ENCODE measurements around the gene CDH23.
A peak's percentile ranks its signal among the peaks of the same experiment; 100 is the strongest.

The CDH23 gene

DNA sequence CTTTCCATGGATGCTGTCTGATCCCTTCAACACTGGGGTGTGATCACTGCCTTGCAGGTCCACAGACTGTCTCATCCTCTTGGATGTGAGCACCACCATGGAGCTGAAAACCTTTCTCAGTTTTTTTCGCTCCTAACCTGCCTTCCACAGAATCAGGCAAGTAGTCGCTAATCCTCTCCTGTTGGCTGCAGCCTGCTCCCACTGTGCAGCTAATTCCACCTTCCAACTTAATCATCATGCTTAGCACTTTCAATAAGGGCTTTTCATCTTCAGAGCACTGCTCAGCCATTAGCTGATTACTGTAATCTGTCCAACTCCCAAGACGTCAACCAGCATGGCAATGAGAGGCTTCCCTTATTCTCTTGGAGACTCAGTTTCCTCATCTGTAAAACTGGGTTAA, 15.1 kb upstream of the CDH23 start:
- TF ChIP-seq, protein P1, sequence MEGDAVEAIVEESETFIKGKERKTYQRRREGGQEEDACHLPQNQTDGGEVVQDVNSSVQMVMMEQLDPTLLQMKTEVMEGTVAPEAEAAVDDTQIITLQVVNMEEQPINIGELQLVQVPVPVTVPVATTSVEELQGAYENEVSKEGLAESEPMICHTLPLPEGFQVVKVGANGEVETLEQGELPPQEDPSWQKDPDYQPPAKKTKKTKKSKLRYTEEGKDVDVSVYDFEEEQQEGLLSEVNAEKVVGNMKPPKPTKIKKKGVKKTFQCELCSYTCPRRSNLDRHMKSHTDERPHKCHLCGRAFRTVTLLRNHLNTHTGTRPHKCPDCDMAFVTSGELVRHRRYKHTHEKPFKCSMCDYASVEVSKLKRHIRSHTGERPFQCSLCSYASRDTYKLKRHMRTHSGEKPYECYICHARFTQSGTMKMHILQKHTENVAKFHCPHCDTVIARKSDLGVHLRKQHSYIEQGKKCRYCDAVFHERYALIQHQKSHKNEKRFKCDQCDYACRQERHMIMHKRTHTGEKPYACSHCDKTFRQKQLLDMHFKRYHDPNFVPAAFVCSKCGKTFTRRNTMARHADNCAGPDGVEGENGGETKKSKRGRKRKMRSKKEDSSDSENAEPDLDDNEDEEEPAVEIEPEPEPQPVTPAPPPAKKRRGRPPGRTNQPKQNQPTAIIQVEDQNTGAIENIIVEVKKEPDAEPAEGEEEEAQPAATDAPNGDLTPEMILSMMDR (IDR thresholded peaks at IDR 0.05), result no peak

DNA sequence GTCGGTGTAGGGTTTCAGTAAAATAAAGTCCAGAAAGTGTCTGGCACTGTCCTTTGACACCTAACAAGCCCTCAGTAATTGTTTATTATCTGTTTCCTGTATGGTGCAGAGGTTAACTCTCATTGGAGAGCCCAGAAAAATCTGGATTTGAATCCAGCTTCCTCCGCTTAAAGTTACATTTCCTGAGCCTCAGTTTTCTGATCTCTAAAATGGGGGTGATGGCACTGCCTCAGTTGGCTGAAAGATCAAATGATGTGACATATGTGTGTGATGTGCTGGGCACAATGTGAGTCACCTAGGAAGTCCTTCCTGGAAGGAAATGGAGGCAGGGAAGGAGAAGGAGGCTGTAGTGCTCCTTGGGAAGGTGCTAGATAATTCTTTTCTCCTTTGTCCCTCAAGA, 14.7 kb upstream of the CDH23 start:
- TF ChIP-seq, protein P1 (IDR thresholded peaks at IDR 0.05), result no peak

DNA sequence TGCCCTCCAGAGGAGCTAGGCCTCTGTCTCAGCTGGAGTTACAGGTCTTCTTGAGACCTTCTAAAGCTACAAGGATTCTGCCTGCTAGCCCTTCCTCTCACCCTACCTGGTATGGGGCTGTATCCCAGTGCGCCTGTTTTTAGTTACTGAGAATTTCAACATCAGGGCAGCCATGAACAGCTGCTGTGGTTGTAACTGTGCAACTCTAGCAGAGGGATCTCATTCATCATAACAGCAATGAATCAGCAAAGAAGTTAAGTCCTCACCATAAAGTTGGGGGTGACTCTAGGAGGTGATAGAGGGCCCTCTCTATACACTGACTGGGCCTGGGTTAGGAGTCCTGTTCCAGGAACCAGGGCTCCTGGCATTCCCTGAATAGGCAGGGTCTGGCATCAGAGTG, 14.0 kb upstream of the CDH23 start:
- TF ChIP-seq, protein P1 (IDR thresholded peaks at IDR 0.05), result no peak

DNA sequence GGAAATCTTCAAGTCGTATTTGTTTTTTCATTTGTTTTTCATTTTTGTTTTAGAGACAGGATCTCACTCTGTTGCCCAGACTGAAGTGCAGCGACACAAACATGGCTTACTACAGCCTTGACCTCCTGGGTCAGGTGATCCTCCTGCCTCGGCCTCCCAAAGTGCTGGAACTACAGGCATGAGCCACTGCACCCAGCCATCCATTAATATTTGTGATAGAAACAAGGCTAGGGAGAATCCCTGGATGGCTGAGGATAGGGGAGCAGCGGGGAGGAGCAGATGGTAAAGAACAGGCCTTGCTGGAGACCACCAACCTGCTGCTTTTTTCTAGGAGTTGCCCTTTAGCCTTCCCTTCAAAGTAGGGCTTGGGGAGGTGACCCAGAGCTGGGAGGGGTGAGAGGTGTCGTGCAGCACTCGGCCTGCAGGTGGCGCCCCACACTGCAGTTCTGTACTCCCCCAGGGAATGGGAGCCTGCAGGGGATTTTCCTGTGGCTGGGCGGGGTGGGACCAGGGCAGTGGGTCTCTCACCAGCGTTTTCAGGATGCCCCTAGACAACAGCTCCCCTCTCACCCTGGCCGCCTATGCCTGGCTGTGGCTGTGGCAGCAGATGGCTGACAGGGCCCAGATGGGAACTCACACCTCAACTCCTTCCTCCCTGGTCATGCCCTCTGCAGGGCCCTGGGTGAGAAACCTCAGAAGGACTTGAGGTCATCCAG, 12.6 kb upstream of the CDH23 start:
- TF ChIP-seq, protein P1 (IDR thresholded peaks at IDR 0.05), result peak; percentile 93

DNA sequence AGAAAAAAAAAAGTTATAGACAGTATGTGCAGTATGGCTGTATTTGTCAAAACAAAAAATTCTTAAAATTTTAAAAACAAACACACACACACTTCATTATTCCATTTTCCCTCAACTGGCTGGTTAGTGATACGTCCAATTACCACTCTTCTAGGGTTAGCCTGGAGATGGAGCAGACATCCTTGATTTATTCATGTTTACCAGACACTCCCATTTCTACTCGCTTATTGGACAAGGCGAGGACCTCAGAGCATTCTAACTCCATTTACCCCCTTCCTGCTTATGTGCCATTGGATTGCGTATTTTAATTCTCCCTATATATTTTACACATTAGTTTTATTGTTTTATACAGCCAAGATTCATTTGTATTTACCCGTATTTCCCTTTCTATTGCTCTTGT, 8.5 kb upstream of the CDH23 start:
- TF ChIP-seq, protein P1 (IDR thresholded peaks at IDR 0.05), result no peak

DNA sequence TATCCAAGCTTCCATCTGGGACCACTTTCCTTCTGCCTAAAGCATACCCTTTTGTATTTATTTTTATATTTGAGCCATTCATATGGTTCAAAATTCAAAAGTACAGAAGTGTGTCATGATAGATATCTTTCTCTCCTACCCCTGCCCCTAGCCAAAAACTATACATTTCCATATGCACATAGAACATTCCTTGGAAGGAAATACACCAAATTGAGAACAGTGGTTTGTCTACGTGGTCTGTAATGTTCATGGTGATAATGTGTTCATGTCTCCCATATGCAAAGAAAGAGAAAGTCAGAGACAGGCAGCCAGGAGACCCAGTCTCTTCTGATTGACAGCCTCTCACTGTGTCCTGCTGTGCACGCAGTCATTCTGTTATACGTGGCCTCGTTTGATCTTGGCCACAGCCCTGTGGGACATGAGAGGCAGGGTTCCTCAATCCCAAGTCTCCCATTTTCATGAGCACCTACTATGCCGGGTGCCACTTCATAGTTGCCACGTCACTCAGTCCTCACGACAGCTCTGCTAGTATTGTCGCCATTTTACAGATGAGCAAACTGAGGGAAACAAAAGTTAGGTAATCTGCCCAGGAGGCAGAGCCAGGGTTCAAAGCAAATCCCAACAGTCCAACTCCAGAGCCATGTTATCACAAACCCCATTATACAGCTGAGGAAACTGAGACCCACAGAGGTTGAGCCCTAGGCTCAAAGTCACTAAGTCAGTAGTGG, 8.0 kb upstream of the CDH23 start:
- TF ChIP-seq, protein P1 (IDR thresholded peaks at IDR 0.05), result no peak

DNA sequence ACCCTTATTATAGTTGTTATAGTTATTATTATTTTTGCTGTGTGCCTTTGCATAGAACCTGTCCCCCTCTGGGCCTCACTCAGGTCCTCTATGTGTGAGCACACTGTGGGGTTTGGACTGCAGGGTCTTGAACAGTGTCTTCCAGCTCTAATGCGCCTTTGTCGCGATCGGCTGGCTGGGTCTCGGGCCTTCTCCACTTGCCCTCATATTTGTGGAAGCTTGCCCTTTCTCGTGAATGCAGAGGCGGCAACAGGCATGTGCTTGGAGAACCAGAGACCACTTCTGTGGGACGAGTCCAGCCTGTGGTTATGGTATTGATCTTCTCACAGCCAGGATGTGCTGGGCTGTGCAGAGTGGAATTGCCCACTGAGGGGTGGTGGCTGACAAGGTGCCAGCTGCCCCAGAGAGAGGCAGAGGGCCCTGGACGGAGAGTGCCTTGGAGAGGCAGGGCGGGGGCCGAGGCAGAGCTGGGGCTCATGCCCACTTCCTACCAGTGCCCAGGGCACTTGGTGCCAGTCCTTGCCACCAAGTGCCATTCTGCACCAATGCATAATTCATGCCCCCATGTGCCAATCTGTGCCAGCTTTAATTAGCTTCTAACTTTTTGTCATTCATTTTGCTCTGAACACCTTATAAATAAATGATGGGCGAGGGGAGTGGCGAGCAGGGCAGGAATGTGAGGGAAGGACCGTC, 6.8 kb upstream of the CDH23 start:
- TF ChIP-seq, protein P1 (IDR thresholded peaks at IDR 0.05), result no peak

All from LNCAP (cell line).